Gastroesophageal sphincter (tissue), 4 donors: ENCODE results near the gene MYOZ3. TPM values are rescaled to one million over a fixed set of nuclear protein-coding genes. Genes with fewer than 3 reads are reported as not detected.
A peak's percentile ranks its signal among the peaks of the same experiment; 100 is the strongest.

Experiments used
- ATAC-seq: fragments of 150-250 bp; one replicate; pipeline ENCODE4 v1.9.1; 2016; ENCODE audit warnings: mild to moderate bottlenecking, moderate library complexity
- H3K27ac ChIP-seq, 4 donors: fragments of 200-600 bp; sonication (generic) in 3 of 4; 1 replicate in 3 of 4; 2 replicates in 1 of 4; pipeline ENCODE4 v1.5.1; 2016 to 2019
- H3K27me3 ChIP-seq: fragments of 200-600 bp; sonication (generic); one replicate; pipeline ENCODE4 v1.5.1; 2019
- H3K36me3 ChIP-seq, 2 donors: fragments of 200-600 bp; sonication (generic); one replicate each; pipeline ENCODE4 v1.5.1; 2019; ENCODE audit warnings: control low read depth in 1 of 2
- H3K4me1 ChIP-seq, 3 donors: fragments of 200-600 bp; sonication (generic); 1 replicate in 2 of 3; 2 replicates in 1 of 3; pipeline ENCODE4 v1.5.1; 2016 to 2019; ENCODE audit warnings: control low read depth in 2 of 3
- H3K4me3 ChIP-seq, 2 donors: fragments of 200-600 bp; sonication (generic); one replicate each; pipeline ENCODE4 v1.5.1; 2019; ENCODE audit warnings: mild to moderate bottlenecking in 1 of 2, moderate library complexity in 1 of 2
- H3K9me3 ChIP-seq, 3 donors: fragments of 200-600 bp; sonication (generic); one replicate each; pipeline ENCODE4 v1.5.1; 2017 to 2019; ENCODE audit warnings: control low read depth in 2 of 3
- EP300 ChIP-seq: sonication (generic); formaldehyde crosslinking; IDR thresholded peaks from one replicate; pipeline ENCODE4 v1.6.1; 2017; ENCODE audit warnings: antibody characterized with exemption, mild to moderate bottlenecking
- POLR2A ChIP-seq, 2 donors: fragments of 450-650 bp; IDR thresholded peaks; one replicate each; pipeline ENCODE4 v1.6.1; 2017; ENCODE audit warnings: antibody characterized with exemption in 2 of 2, mild to moderate bottlenecking in 2 of 2, moderate library complexity in 1 of 2
- POLR2AphosphoS5 ChIP-seq: sonication (generic); formaldehyde crosslinking; IDR thresholded peaks from one replicate; pipeline ENCODE4 v1.6.1; 2017; ENCODE audit warnings: antibody characterized with exemption
- WGBS, 2 donors: methylation state at CpG; one replicate each; pipeline ENCODE4 v1.1.5; 2018; ENCODE audit warnings: low coverage in 1 of 2; 5-methylcytosine and 5-hydroxymethylcytosine counted together
- total RNA-seq, 4 donors: library from RNA; depleted of rRNA; stranded (reverse); fragments of >200 nt; gene quantifications; one replicate each; pipeline ENCODE4 v1.1.0, GENCODE V29; 2016
- TF ChIP-seq, protein P1 (sequence below), 4 experiments: fragments of 200-600 bp in 2 of 4; fragments of 450-650 bp in 2 of 4; sonication (generic) in 1 of 4; IDR thresholded peaks; one replicate each; pipeline ENCODE4 v1.5.1; 2017 to 2019; ENCODE audit warnings: antibody characterized with exemption in 4 of 4, mild to moderate bottlenecking in 2 of 4, moderate library complexity in 2 of 4

MYOZ3 gene
- total RNA-seq, 4 donors from 2014 or later = 0.13 to 0.62 (median 0.22) TPM; not detected in 1

DNA sequence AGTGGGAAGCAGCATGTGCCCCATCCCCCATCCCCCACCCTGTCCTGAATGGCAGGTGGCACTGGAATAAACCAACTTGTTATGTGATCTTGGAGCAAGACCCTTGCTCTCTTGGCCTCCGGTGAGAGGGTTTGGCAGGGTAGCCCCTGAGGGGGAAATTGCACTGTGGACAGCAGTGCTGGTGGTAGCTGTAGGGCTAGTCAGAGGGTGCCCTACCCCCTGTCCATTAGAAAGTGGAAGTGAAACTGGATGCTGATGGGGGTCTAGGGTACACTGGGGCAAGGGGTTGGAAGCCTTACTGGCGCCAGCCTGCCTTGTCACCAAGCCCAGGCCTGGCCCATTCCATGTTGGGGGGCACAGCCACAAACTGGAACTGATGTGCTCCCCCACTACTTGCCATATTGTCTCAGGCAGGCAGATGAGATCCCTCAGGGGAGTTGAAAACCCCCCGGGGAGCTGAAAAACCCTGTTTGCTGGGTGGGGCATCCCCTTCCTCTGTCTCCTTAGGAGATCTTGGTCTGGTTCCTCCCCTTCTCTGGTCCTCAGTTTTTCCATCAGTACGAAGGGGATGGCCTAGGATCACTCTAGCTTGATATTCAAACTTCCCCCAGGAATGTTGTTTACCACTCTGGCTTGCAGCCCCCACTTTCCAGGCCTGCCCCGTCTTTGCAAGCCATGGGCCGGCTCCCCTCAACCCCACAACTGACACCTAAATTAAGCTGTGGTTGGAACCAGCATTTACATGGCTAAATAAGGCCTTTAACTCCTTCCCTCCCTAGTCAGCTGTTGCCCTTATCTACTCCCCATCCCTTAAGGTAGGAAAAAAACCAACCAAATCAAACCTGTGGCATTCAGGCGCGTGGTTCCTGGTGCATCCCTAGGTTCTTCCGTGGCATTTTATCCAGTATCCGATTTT, 35.0 kb upstream of the MYOZ3 start:
- Histone ChIP-seq H3K27me3 (no peaks in the 10 kb centered on the region), H3K27ac (peak overlapping the region; percentile 64 to 93 (median 85)), H3K9me3 (no peaks in the 10 kb centered on the region), H3K36me3 (no peaks in the 10 kb centered on the region), H3K4me3 (peak overlapping the region; percentile 68 to 90), H3K4me1 (peaks cover 0 to 77% (median 42%) of the 10 kb centered on the region in 3 donors)
- 61% methylated on average over 4 of the region's 10 CpGs; no CpG with 5 or more reads in 1 of the 2 donors for WGBS, 2 donors
- no peak for ATAC-seq
- TF ChIP-seq EP300 = no peak
- TF ChIP-seq POLR2AphosphoS5 = no peak
- TF ChIP-seq POLR2A (IDR thresholded peaks at IDR 0.05) = no peak
- TF ChIP-seq, protein P1, sequence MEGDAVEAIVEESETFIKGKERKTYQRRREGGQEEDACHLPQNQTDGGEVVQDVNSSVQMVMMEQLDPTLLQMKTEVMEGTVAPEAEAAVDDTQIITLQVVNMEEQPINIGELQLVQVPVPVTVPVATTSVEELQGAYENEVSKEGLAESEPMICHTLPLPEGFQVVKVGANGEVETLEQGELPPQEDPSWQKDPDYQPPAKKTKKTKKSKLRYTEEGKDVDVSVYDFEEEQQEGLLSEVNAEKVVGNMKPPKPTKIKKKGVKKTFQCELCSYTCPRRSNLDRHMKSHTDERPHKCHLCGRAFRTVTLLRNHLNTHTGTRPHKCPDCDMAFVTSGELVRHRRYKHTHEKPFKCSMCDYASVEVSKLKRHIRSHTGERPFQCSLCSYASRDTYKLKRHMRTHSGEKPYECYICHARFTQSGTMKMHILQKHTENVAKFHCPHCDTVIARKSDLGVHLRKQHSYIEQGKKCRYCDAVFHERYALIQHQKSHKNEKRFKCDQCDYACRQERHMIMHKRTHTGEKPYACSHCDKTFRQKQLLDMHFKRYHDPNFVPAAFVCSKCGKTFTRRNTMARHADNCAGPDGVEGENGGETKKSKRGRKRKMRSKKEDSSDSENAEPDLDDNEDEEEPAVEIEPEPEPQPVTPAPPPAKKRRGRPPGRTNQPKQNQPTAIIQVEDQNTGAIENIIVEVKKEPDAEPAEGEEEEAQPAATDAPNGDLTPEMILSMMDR (IDR thresholded peaks at IDR 0.05) = no peak

DNA sequence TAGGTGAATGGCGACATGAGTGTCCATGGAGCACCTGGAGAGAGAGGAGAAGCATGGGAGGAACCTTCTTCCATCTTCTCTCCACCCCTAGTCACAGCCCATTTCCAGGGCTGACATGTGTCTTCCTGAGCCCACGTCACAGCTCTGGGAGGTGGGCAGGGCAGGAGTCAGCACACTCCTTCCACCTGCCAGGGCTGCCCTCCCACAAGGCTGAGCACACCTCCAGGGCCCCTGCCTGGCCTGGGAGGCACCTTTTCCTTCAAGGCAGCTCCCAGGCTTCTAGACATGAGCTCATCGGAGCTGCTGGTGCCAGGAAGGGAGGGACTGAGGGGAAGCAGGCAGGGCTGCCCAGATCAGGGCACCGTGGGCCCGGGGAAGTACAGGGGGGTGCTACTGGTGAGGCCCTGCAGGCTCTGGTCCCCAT, 34.2 kb upstream of the MYOZ3 start:
- Histone ChIP-seq H3K4me1 (peaks cover 0 to 85% (median 43%) of the 10 kb centered on the region in 3 donors), H3K9me3 (no peaks in the 10 kb centered on the region), H3K36me3 (peaks cover 0 to 4% of the 10 kb centered on the region in 2 donors), H3K27me3 (no peaks in the 10 kb centered on the region), H3K4me3 (peak overlapping the region in 1 of 2 donors; percentile 90), H3K27ac (peak overlapping the region; percentile 64 to 93 (median 85))
- no CpG with 5 or more reads among the region's 5 CpGs for WGBS, 2 donors
- TF ChIP-seq EP300 (no peak), POLR2AphosphoS5 (peak; percentile 28)
- ATAC-seq = peak; percentile 42

DNA sequence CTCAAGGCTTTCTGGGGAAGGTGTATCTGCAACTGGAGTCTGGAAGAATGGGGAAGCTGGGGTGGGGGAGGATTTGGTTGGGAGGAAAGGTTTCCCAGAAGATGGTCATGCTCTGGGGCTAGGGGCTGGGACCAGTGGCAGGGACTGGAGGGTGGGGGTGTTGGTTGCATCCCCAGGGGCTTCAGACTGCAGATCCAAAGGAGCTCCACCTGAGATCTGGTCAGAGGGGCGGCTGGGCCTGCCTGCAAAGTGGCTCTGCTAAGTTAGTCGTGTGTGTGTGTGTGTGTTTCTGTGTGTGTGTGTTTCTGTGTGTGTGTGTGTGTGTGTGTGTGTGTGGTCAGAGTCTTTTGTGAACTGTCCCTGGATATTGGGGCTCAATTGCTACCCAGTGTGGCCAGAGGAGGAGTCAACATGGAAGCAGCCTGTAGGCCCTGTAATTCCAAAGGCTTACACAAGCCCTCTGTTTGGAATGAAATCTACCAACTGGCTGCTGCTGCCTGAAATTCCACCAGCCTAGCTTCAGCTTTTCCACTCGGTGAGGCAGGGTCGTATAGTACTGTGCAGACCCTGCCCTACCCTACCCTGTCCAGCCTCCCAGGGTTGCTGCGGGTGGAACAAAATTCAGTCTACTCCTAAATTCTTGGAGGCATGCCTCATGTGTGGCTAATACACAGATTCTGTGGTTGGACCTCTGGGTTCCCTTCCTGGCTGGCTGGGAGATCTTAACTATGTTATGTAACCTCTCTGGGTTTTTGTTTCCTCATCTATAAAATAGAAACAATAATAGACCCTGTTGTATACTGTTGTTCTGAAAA, 33.1 kb upstream of the MYOZ3 start:
- Histone ChIP-seq H3K27ac (peak overlapping the region in 3 of 4 donors; percentile 80 to 93 (median 90)), H3K27me3 (no peaks in the 10 kb centered on the region), H3K4me1 (peaks cover 0 to 95% (median 43%) of the 10 kb centered on the region in 3 donors), H3K9me3 (no peaks in the 10 kb centered on the region), H3K36me3 (peaks cover 0 to 6% of the 10 kb centered on the region in 2 donors), H3K4me3 (no peak overlapping the region)
- whole genome bisulfite sequencing, 2 donors = 33 to 60% methylated on average over 1 to 2 of the region's 5 CpGs
- no peak for TF ChIP-seq EP300
- TF ChIP-seq, protein P1 (IDR thresholded peaks at IDR 0.05) = no peak
- TF ChIP-seq POLR2A (IDR thresholded peaks at IDR 0.05) = no peak
- no peak for TF ChIP-seq POLR2AphosphoS5
- no peak for ATAC-seq

DNA sequence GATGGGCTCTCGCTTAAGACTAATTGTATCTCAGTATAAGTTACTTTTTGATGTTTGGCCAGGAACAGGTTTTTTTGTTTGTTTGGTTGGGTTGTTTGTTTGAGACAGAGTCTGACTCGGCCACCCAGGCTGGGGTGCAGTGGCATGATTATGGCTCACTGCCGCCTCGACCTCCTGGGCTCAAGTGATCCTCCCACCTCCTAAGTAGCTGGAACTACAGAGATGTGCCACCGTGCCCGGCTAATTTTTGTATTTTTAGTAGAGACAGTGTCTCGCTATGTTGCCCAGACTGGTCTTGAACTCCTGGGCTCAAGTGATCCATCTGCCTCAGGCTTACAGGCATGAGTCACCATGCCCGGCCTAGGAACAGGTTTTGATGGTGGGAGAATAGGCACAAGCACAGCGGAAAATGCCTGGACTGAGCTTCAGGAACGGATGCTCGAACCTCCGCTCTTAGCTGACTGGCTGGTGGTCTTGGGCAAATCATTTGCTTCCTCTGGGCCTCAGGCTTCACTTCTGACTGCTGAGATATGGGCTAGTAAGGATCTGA, 32.0 kb upstream of the MYOZ3 start:
- no peak for ATAC-seq
- 93 to 100% methylated on average over 1 to 6 of the region's 12 CpGs for WGBS, 2 donors
- Histone ChIP-seq H3K4me3 (no peak overlapping the region), H3K9me3 (no peaks in the 10 kb centered on the region), H3K27ac (peak overlapping the region in 3 of 4 donors; percentile 80 to 93 (median 90)), H3K4me1 (peaks cover 0 to 89% (median 40%) of the 10 kb centered on the region in 3 donors), H3K36me3 (peaks cover 0 to 6% of the 10 kb centered on the region in 2 donors), H3K27me3 (no peaks in the 10 kb centered on the region)
- no peak for TF ChIP-seq POLR2A (IDR thresholded peaks at IDR 0.05)
- TF ChIP-seq EP300 = no peak
- TF ChIP-seq, protein P1 (IDR thresholded peaks at IDR 0.05) = no peak
- TF ChIP-seq POLR2AphosphoS5 = no peak

DNA sequence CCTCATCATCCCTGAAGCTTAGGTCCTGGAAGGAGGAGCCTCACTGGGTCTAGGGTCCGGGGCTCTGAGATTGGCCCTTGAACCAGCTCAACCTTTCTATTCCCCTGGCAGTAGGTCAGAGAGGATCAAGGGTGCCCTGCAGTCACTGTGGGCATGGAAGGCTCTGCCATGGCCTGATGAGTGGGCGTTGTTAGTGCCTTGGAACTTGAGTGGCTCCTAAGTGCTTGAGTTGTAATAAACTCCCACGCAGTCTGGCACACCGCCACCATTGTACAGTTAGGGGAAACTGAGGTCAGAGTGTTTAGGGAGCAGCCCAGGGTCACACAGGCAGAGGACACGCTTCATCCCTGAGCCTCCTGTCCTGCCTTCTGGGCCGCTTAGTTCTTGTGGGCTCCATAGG, 31.0 kb upstream of the MYOZ3 start:
- peaks cover 0 to 83% (median 36%) of the 10 kb centered on the region in 3 donors for H3K4me1 ChIP-seq

More for the DNA sequence above, 31.0 kb upstream of the MYOZ3 start:
- H3K4me3 ChIP-seq = no peak overlapping the region
- peaks cover 0 to 7% of the 10 kb centered on the region in 2 donors for H3K36me3 ChIP-seq
- H3K27ac ChIP-seq = peak overlapping the region in 3 of 4 donors; percentile 45 to 93 (median 90)
- H3K9me3 ChIP-seq = no peaks in the 10 kb centered on the region
- no peaks in the 10 kb centered on the region for H3K27me3 ChIP-seq
- WGBS, 2 donors = 80% methylated on average over 1 of the region's 6 CpGs; no CpG with 5 or more reads in 1 of the 2 donors
- no peak for ATAC-seq
- TF ChIP-seq, protein P1 (IDR thresholded peaks at IDR 0.05) = no peak
- TF ChIP-seq POLR2A (IDR thresholded peaks at IDR 0.05) = no peak
- no peak for TF ChIP-seq POLR2AphosphoS5
- no peak for TF ChIP-seq EP300
